Measurements from ENCODE around the gene FPR2.
"Not testable (repeated sequence)": the region's sequence is repeated elsewhere in the genome, so short reads cannot be mapped to it uniquely, and the experiment has no call there.

The FPR2 gene

GRCh38 chr19:51772977-51773376, 12.0 kb downstream of the FPR2 start:
- H3K4me3 ChIP-seq (ENCODE audit: low read depth, low read length), result no peak overlapping the region
- no peak for DNase-seq (ENCODE audit: low read depth)
- TF ChIP-seq, protein P1, sequence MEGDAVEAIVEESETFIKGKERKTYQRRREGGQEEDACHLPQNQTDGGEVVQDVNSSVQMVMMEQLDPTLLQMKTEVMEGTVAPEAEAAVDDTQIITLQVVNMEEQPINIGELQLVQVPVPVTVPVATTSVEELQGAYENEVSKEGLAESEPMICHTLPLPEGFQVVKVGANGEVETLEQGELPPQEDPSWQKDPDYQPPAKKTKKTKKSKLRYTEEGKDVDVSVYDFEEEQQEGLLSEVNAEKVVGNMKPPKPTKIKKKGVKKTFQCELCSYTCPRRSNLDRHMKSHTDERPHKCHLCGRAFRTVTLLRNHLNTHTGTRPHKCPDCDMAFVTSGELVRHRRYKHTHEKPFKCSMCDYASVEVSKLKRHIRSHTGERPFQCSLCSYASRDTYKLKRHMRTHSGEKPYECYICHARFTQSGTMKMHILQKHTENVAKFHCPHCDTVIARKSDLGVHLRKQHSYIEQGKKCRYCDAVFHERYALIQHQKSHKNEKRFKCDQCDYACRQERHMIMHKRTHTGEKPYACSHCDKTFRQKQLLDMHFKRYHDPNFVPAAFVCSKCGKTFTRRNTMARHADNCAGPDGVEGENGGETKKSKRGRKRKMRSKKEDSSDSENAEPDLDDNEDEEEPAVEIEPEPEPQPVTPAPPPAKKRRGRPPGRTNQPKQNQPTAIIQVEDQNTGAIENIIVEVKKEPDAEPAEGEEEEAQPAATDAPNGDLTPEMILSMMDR (IDR thresholded peaks at IDR 0.05; ENCODE audit: control insufficient read depth, extremely low read depth, insufficient read depth), result no peak

- not testable (repeated sequence) for H3K4me3 ChIP-seq (ENCODE audit: low read depth, low read length); DNase-seq (ENCODE audit: low read depth)
Observed at GRCh38 chr19:51776561-51776960, 15.6 kb downstream of the FPR2 start.

GRCh38 chr19:51777570-51778462, 16.8 kb downstream of the FPR2 start:
- DNase-seq (ENCODE audit: low read depth), result peak; percentile 67
- TF ChIP-seq, protein P1 (IDR thresholded peaks at IDR 0.05; ENCODE audit: control insufficient read depth, extremely low read depth, insufficient read depth), result peak; percentile 79
- no peak overlapping the region for H3K4me3 ChIP-seq (ENCODE audit: low read depth, low read length)

- TF ChIP-seq, protein P1 (IDR thresholded peaks at IDR 0.05; ENCODE audit: control insufficient read depth, extremely low read depth, insufficient read depth), result no peak
- DNase-seq (ENCODE audit: low read depth), result no peak
- no peak overlapping the region for H3K4me3 ChIP-seq (ENCODE audit: low read depth, low read length)
Observed at GRCh38 chr19:51779181-51779580, 18.2 kb downstream of the FPR2 start.

- H3K4me3 ChIP-seq (ENCODE audit: low read depth, low read length), result no peak overlapping the region
- no peak for DNase-seq (ENCODE audit: low read depth)
- TF ChIP-seq, protein P1 (IDR thresholded peaks at IDR 0.05; ENCODE audit: control insufficient read depth, extremely low read depth, insufficient read depth), result no peak
Observed at GRCh38 chr19:51779703-51780102, 18.7 kb downstream of the FPR2 start.

GRCh38 chr19:51780270-51780669, 19.3 kb downstream of the FPR2 start:
- TF ChIP-seq, protein P1 (IDR thresholded peaks at IDR 0.05; ENCODE audit: control insufficient read depth, extremely low read depth, insufficient read depth), result no peak
- no peak for DNase-seq (ENCODE audit: low read depth)

DNA sequence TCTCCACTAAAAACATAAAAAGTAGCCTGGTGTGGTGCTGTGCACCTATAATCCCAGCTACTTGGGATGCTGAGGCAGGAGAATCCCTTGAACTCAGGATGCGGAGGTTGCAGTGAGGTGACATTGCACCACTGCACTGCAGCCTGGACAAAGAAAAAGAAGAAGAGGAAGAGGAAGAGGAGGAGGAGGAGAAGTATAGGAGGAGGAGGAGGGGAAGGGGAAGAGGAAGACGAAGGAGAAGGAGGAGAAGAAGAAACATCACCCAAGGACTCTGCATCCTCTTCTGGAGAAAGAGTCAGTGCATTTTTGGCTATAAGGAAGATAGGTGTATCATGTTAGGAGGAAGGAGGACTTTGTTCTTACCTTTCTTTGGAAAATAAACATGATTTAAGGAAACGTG, 21.0 kb downstream of the FPR2 start:
- no peak overlapping the region for H3K4me3 ChIP-seq (ENCODE audit: low read depth, low read length)
- TF ChIP-seq, protein P1 (IDR thresholded peaks at IDR 0.05; ENCODE audit: control insufficient read depth, extremely low read depth, insufficient read depth), result no peak
- DNase-seq (ENCODE audit: low read depth), result no peak

More at GRCh38 chr19:51780270-51780669, 19.3 kb downstream of the FPR2 start:
- no peak overlapping the region for H3K4me3 ChIP-seq (ENCODE audit: low read depth, low read length)
